PFSK-1 (cell line): ENCODE data around the gene UBAC2.

ENCODE experiments used
- FOXP2 ChIP-seq: optimal IDR thresholded peaks from 2 replicates; pipeline ENCODE3; 2011; ENCODE audit warnings: borderline replicate concordance, control low read depth, inconsistent platforms; ENCODE audit not compliant: insufficient read depth; ENCODE audit errors: extremely low read length, extremely low read depth
- POLR2AphosphoS5 ChIP-seq: IDR thresholded peaks from 2 replicates; pipeline ENCODE4 v1.6.1; 2012; ENCODE audit warnings: low read depth, mild to moderate bottlenecking, control low read depth, low read length, moderate library complexity
- REST ChIP-seq, 2 experiments: IDR thresholded peaks; 2 replicates each; pipeline versions ENCODE4 v1.6.1 to v1.8.0; 2011 to 2012; ENCODE audit warnings: low read depth in 2 of 2, low read length in 2 of 2, control low read depth in 1 of 2, inconsistent platforms in 1 of 2, mild to moderate bottlenecking in 1 of 2, moderate library complexity in 1 of 2; ENCODE audit not compliant: insufficient read depth in 1 of 2
- SIN3A ChIP-seq: IDR thresholded peaks from 2 replicates; pipeline ENCODE4 v1.6.1; 2012; ENCODE audit warnings: mild to moderate bottlenecking, low read length, moderate library complexity, borderline replicate concordance; ENCODE audit not compliant: insufficient read depth
- TAF1 ChIP-seq: IDR thresholded peaks from 2 replicates; pipeline ENCODE4 v1.6.1; 2012; ENCODE audit warnings: low read length, control low read depth, borderline replicate concordance; ENCODE audit not compliant: insufficient read depth

UBAC2 gene

DNA sequence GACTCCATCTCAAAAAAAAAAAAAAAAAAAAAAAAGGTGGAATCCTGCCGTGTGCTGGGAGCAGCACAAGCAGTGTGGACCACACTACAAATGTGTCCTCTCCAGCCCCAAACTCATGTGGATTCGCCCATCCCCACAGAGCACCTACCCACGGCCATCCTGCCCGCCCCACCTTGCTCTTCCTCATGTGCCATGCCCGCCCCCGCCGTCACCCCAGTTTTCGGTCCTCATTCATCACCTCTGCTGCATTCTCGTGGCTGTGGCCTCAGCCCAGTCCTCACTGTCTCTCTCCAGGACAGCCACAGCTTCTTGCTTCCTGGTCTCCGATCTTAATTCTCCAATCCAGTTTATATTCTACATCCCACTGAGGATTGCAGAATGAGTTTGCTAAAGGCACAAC lies 220.6 kb downstream of the UBAC2 start:
- no peak for TF ChIP-seq FOXP2
- TF ChIP-seq SIN3A = no peak
- TF ChIP-seq TAF1 = no peak

DNA sequence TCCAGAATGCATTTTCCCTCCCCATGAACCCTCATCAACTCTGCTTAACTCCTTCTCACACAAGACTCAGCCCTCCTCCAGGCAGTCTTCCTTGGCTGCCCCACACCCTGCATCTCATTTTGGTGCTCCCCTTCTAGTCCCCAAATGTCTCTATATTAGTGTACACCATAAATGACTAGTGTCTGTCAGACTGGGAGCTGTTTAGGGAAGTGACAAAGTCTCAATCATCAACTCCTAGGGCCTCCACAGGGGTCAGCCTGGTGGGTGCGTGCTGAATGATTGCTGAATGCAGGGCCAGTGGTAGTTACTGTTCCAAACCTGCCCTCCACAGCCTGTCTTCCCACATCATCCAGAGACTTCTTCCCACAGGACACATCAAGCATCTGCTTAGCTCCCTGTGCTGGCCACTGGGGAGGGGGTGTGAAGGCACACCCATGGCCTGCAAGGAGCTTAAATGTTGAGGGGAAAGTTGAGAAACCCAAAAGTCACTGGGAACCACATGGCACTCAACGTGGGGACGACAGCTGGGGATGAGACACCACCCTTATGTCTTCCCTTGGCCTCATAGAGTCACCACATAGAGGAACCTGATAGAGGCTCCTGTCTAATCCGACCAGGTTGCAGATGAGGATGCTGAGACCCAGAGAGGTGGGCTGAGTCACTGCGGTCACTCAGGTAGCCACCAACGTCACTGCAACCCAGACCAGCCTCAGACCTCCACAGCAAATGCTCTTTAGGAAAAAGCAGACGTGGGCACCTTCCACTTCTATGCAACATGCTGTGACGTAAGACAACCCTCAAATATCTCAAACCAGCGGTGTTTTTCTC lies 221.3 kb downstream of the UBAC2 start:
- TF ChIP-seq TAF1 = no peak
- no peak for TF ChIP-seq SIN3A
- no peak for TF ChIP-seq FOXP2
- TF ChIP-seq REST (IDR thresholded peaks at IDR 0.05; ENCODE audit: insufficient read depth in 1 of 2, low read depth in 2 of 2, low read length in 2 of 2) = no peak
- TF ChIP-seq POLR2AphosphoS5 = no peak

DNA sequence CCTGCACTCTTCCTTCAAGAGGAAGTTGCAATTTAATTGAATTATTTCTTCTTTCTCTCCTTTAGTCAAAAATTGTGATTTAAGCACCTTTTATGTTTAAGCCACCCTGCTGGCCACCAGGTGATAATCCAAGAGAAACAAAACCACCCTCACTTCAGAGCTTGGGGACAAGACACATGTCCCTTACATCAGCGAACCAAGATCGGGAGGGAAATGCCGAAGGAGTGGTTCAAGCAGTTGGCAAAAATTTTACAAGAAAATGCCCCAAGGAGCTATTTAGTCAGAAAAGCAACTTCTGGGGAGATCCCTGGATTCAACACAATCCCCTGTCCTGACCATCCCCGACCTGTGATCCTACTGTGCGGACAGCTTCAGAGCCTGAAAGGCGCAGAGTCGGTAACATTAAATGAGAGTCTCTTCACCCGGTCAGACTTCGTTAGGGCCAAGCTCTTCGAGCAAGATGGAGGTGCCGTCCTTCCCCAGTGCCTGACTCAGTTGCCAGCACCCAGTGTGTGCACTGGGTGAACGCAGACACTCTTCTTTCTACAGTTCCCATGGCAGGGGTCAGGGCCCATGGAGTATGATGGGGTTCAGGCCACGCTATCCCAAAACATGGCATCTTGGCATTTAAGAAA lies 222.0 kb downstream of the UBAC2 start:
- TF ChIP-seq SIN3A = no peak
- no peak for TF ChIP-seq TAF1
- no peak for TF ChIP-seq POLR2AphosphoS5
- TF ChIP-seq FOXP2 = no peak
- no peak for TF ChIP-seq REST (IDR thresholded peaks at IDR 0.05; ENCODE audit: insufficient read depth in 1 of 2, low read depth in 2 of 2, low read length in 2 of 2)

DNA sequence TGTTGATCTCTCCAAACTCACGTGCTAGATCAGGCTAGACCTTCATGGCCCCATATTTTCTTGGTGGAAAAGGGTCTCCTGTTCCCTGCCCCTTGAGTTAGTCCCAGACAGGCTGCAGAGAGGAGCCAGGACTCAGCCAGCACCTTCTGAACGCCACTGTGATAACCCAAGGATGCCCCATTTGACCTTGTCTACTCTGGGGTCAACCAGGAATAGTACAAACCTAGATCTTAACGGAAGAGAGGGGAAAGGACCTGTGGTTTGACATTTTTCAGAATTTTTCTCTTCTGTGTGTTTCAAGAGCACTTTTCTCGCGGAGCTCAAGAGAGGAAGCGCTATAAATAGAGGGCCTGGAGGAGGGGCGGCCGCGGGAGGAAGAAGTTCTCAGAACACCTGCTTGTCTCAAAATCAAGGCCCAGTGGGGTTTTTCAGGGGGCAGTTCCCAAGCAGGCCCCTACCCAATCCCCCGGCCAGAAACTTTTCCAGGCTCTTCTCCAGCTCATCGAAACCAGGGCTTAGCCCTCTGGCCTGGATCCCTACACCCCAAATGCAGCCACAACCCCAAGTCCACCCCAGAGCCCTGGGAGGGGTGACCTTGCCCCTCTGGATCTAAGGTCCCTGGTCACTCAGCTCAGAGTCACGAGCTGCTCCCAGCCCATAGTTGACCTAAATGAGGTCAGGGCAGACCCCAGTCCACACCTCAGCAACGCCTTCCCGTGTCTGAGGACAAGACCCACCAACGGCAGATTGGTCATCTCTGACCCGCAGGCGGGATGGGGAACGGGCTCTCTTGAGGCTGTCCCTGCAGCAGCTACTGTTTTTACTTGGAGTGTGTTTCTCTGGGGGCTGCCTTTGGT lies 225.1 kb downstream of the UBAC2 start:
- TF ChIP-seq FOXP2 (no peak), REST (IDR thresholded peaks at IDR 0.05; ENCODE audit: insufficient read depth in 1 of 2, low read depth in 2 of 2, low read length in 2 of 2) (no peak), TAF1 (no peak), POLR2AphosphoS5 (no peak), SIN3A (no peak)

DNA sequence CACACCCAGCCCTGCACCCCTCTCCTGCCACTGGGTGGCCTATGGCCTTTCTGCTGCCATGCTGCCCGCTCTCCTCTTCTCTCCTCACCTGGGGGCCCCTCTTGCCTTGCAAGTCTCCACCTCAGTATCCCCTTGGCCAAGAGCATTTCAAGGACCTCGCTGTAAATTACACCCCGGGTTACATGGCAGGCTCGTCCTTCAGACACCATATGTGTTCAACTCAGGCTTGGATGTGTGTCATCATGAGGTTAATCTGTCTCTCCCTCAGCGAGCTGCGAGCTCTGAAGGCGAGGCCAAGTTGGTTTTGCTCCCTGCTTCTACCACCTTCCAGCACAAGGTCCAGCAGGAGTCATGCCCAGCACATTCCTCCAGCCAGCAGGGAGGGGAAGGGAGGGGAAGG lies 225.8 kb downstream of the UBAC2 start:
- no peak for TF ChIP-seq REST (IDR thresholded peaks at IDR 0.05; ENCODE audit: insufficient read depth in 1 of 2, low read depth in 2 of 2, low read length in 2 of 2)
- TF ChIP-seq FOXP2 = no peak
- TF ChIP-seq SIN3A = no peak
- TF ChIP-seq POLR2AphosphoS5 = no peak
- no peak for TF ChIP-seq TAF1
